ENCODE measurements around the gene POMT1.
A peak's percentile ranks its signal among the peaks of the same experiment; 100 is the strongest.

The POMT1 gene

GRCh38 chr9:131478421-131478868 is 24.3 kb upstream of the POMT1 start:
- DNase-seq (ENCODE audit: low read depth), result peak; percentile 40
- H3K4me3 ChIP-seq (ENCODE audit: low read depth, low read length), result no peak overlapping the region
- TF ChIP-seq, protein P1, sequence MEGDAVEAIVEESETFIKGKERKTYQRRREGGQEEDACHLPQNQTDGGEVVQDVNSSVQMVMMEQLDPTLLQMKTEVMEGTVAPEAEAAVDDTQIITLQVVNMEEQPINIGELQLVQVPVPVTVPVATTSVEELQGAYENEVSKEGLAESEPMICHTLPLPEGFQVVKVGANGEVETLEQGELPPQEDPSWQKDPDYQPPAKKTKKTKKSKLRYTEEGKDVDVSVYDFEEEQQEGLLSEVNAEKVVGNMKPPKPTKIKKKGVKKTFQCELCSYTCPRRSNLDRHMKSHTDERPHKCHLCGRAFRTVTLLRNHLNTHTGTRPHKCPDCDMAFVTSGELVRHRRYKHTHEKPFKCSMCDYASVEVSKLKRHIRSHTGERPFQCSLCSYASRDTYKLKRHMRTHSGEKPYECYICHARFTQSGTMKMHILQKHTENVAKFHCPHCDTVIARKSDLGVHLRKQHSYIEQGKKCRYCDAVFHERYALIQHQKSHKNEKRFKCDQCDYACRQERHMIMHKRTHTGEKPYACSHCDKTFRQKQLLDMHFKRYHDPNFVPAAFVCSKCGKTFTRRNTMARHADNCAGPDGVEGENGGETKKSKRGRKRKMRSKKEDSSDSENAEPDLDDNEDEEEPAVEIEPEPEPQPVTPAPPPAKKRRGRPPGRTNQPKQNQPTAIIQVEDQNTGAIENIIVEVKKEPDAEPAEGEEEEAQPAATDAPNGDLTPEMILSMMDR (IDR thresholded peaks at IDR 0.05; ENCODE audit: low read depth, low read length), result peak; percentile 31
- TF ChIP-seq MYC (IDR thresholded peaks at IDR 0.05; ENCODE audit: low read depth, low read length) (no peak), POLR2A (IDR thresholded peaks at IDR 0.05; ENCODE audit: extremely low read depth, insufficient read length) (no peak)

DNA sequence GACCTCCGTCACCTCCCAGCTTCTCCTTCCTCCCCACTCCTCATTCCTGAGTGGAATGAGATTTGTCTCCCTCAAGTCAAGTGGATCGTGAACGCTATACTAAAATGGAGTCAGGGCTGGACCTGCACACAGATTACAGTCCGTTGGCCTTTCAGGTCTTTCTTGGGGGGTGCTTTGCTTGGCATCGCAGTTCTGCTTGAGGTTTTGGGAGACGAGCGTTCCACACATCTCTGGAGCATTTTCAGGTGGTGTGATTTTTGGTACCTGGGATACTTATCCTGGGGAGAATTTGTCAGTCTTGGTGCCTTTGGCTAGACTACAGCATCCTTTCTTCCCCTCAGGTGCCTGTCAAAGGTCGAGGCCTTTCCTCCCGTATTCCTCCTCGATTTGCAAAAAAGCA is 23.8 kb upstream of the POMT1 start:
- no peak for DNase-seq (ENCODE audit: low read depth)
- H3K4me3 ChIP-seq (ENCODE audit: low read depth, low read length), result no peak overlapping the region
- TF ChIP-seq, protein P2, sequence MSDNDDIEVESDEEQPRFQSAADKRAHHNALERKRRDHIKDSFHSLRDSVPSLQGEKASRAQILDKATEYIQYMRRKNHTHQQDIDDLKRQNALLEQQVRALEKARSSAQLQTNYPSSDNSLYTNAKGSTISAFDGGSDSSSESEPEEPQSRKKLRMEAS (IDR thresholded peaks at IDR 0.05; ENCODE audit: low read depth, low read length), result no peak
- TF ChIP-seq POLR2A (IDR thresholded peaks at IDR 0.05; ENCODE audit: extremely low read depth, insufficient read length) (no peak), MYC (IDR thresholded peaks at IDR 0.05; ENCODE audit: low read depth, low read length) (no peak)
- TF ChIP-seq, protein P1 (IDR thresholded peaks at IDR 0.05; ENCODE audit: low read depth, low read length), result no peak

- H3K4me3 ChIP-seq (ENCODE audit: low read depth, low read length), result no peak overlapping the region
- TF ChIP-seq, protein P1 (IDR thresholded peaks at IDR 0.05; ENCODE audit: low read depth, low read length), result no peak
- TF ChIP-seq POLR2A (IDR thresholded peaks at IDR 0.05; ENCODE audit: extremely low read depth, insufficient read length) (no peak), MYC (IDR thresholded peaks at IDR 0.05; ENCODE audit: low read depth, low read length) (no peak)
- TF ChIP-seq, protein P2 (IDR thresholded peaks at IDR 0.05; ENCODE audit: low read depth, low read length), result no peak
- no peak for DNase-seq (ENCODE audit: low read depth)
Observed at GRCh38 chr9:131480258-131480657, 22.5 kb upstream of the POMT1 start.

GRCh38 chr9:131481441-131482342 is 21.0 kb upstream of the POMT1 start:
- DNase-seq (ENCODE audit: low read depth), result no peak
- no peak overlapping the region for H3K4me3 ChIP-seq (ENCODE audit: low read depth, low read length)
- TF ChIP-seq MYC (IDR thresholded peaks at IDR 0.05; ENCODE audit: low read depth, low read length) (no peak), POLR2A (IDR thresholded peaks at IDR 0.05; ENCODE audit: extremely low read depth, insufficient read length) (no peak)
- TF ChIP-seq, protein P2 (IDR thresholded peaks at IDR 0.05; ENCODE audit: low read depth, low read length), result no peak
- TF ChIP-seq, protein P1 (IDR thresholded peaks at IDR 0.05; ENCODE audit: low read depth, low read length), result no peak

DNA sequence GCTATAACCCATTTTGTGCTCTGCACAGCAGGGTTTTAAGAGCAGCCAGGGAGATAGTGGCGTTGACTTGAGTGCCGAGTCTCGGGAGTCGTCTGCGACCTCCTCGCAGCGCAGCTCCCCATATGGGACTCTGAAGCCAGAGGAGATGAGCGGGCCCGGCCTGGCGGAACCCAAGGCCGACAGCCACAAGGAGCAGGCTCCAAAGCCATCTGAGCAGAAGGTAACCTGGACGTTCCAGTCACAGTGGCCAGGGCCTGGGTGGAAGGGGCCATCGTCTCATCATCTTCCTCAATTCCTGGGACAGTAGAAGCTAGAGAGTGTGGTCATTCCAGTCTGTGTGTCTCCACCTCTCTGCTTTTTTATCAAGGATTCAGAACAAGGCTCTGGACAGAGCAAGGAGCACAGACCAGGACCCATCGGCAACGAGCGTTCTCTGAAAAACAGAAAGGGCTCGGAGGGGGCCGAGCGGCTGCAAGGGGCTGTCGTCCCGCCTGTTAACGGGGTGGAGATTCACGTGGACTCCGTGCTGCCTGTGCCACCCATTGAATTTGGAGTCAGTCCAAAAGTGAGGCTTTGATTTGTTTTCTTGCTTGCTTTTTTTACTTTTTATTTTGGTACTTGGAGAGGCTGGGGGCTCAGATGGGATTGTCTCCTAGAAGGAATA is 20.2 kb upstream of the POMT1 start:
- TF ChIP-seq POLR2A (IDR thresholded peaks at IDR 0.05; ENCODE audit: extremely low read depth, insufficient read length), result no peak
- TF ChIP-seq, protein P1 (IDR thresholded peaks at IDR 0.05; ENCODE audit: low read depth, low read length), result no peak
- TF ChIP-seq MYC (IDR thresholded peaks at IDR 0.05; ENCODE audit: low read depth, low read length), result no peak
- TF ChIP-seq, protein P2 (IDR thresholded peaks at IDR 0.05; ENCODE audit: low read depth, low read length), result no peak
- no peak for DNase-seq (ENCODE audit: low read depth)
- no peak overlapping the region for H3K4me3 ChIP-seq (ENCODE audit: low read depth, low read length)

Measured in NB4 (cell line).